ENCODE measurements around the gene LARP1.

- TF ChIP-seq EZH2 (IDR thresholded peaks at IDR 0.05; ENCODE audit: low read depth, unreplicated experiment) (no peak), CTCF (conservative IDR thresholded peaks at IDR 0.05; ENCODE audit: low read depth in 2 of 2) (no peak), REST (IDR thresholded peaks at IDR 0.05; ENCODE audit: unreplicated experiment) (no peak), JUNB (IDR thresholded peaks at IDR 0.05; ENCODE audit: unreplicated experiment) (no peak), NANOG (IDR thresholded peaks at IDR 0.05; ENCODE audit: borderline replicate concordance) (no peak), POLR2AphosphoS5 (IDR thresholded peaks at IDR 0.05; ENCODE audit: low read depth) (no peak), ZNF114 (CRISPR knock-in tag; IDR thresholded peaks at IDR 0.05) (no peak)
These were observed 7.1 kb downstream of the LARP1 start for GRCh38 chr5:154762261-154762660.

Measured in GM23338 (cell line).